HG03565 (cell line): ENCODE data around the gene DPH7.
"Not testable (repeated sequence)": the region's sequence is repeated elsewhere in the genome, so short reads cannot be mapped to it uniquely, and the experiment has no call there.

ENCODE experiments used
- ATAC-seq: cut with Tn5 transposase; IDR thresholded peaks from one replicate; pipeline ENCODE4 v1.9.1; 2021; ENCODE audit warnings: mild to moderate bottlenecking, moderate library complexity; ENCODE audit not compliant: unreplicated experiment

Gene DPH7

DNA sequence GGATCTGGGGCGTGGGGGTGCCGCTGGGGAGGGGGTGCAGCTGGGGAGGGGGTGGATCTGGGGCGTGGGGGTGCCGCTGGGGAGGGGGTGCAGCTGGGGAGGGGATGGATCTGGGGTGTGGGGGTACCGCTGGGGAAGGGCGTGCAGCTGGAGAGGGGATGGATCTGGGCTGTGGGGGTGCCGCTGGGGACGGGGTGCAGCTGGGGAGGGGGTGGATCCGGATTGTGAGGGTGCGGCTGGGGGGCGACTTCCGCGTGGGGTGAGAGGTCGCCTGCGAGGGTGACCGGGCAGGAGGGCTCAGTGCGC, 27.8 kb downstream of the DPH7 start:
- ATAC-seq: not testable (repeated sequence)

DNA sequence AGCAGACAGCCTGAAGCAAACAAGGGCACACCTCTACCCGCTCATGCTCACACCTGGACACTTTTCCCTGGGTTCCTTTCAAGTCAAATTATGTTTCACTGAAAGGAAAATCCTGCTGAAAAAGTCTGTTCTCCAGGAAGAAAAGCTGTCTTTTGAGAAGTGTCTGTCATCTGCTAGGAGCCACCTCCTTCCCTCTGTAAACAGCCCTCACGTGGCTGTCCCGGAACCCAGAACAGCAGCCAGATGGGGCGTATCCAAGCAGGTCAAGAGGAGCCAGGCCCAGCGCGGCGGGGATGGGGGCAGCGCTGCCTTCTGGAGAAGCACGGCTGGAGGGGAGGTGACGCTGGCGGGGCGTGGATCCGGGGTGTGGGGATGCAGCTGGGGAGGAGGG, 28.5 kb downstream of the DPH7 start, which contains the start of gene PNPLA7:
Gene PNPLA7 (minus strand): TSS at position 172 of the 391 bp plus-strand sequence. CDS start 205 bp downstream, outside the sequence.
- no peak for ATAC-seq

DNA sequence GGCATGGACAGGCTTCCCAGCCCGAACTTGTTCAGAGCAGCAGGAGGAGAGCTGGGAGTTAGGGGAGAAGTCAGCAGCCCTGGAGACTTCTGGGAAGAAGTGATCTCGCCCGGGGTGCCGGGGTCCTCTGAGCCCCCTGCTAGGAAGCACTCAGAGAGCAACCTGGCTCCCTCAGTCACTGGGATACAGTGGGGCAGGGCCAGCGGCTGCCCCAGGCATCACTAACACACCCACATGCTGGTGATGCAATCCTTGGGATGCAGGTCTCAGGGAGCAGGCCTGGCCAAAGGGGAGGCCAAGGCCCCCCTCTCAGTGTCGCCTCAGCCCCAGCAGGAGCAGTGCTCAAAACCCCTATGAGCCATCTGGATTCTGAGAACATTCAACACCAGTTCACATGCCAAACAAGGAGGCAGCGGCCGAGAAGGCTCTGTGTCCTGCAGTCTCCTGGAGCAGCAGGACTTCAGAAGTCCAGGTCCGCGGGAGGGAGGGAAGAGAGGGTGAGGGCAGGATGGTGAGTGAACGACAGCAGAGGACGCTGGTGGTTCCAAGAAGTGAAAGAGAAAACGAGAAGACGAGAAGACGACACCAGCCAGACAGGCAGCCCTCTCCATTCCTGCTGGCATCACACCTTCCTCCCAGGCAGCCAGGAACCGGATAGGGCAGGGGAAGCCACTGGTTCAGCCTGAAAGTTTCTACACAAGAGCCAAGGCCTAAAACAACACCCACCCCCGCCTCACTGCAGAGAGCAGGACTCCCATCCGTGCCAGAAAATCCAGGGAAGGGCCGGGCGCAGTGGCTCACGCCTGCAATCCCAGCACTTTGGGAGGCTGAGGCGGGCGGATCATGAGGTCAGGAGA, 30.8 kb downstream of the DPH7 start:
- ATAC-seq: no peak

DNA sequence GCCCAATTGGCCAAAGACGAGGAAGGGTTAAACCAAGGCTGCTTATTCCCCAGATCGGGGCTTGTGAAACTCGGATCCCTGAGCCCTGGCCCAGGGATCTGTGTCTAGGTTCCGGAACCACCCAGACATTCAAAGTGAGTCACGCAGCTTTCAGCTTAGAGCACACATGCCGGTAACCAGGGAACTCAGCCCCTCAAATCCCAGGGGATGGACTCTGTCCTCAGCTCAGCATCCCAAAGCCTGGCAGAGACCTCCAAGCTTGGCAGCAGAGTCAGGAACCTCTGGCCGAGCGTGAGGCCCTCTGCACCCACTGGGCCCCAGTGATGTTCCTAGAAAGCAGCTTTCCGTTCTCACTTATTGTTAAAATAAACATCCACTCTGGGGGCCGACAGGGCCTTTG, 33.6 kb downstream of the DPH7 start:
- no peak for ATAC-seq

DNA sequence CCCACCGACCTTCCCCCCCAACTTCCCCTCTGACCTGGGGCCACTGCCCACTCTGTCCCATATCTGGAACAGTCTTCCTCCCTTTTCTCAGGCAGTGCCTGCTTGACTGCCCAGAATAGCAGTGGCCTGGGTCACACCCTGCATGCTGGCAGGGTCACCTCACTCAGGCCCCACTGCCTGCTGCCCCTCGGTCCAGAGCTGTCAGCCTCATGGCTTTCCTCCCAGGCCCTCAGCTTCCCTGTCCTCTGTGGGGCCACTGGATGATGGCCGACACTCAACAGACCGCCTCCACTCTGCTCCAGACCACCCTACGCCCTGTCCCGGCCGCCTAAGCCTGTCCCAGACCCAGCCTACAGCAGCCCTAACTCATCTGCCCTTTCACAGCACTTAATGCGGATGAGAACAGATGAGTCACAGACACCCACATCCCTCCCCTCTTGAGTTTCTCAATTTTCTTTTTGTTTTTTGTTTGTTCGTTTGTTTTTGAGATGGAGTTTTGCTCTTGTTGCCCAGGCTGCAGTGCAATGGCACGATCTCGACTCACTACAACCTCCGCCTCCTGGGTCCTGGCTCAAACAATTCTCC, 34.5 kb downstream of the DPH7 start:
- no peak for ATAC-seq

DNA sequence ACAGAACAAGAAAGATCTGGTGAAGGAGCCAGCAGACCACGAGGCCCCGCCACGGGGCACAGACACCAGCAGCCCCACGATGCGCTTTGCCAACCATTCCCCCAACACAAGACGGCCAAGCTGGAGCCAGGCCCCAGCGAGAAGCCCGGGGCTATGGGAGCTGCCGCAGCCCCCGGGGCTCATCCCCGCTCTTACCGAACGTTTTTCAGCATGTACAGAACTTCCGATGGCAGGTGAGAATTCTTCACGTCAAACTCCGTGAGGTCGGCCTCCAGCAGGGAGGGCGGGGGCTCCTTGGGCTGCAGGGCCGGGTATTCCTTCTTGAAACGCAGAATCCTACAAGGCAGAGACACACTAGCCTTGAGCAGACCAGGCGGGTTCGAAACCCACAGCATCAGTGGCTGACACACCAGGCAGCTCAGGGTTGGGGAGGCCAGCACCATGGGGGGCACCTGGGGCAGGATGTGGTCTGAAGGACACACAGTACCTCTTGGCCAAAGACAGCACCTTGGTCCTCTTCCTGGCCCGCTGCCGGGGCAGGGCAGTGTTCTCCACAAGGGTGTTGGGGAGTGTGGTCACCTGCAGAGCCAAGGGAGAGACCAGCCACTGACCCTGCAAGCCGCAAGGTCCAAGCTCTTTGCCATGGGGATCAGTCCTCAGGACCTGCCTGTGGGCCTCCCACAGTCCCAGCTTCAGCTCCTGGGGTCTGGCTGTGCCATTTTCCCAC, 35.3 kb downstream of the DPH7 start:
- ATAC-seq: no peak

DNA sequence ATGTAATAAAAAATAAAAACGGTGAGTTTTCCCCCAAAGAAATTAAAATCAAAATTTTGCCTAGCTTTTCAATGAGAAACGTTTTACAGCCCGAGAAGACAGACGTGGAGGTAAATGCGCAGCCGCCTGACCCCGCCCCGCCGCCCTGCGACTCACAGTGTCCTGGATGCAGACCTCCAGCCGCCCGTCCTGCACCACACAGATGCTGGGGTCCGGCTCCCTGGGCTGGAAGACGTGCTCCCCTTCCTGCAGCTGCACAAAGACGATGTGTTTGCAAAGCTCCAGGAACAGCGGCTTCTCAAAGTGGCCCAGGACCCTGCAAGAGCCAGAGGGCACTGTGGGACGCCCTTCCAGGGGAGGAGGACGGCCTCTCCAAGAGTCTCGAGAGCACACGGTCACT, 36.2 kb downstream of the DPH7 start:
- ATAC-seq: no peak

DNA sequence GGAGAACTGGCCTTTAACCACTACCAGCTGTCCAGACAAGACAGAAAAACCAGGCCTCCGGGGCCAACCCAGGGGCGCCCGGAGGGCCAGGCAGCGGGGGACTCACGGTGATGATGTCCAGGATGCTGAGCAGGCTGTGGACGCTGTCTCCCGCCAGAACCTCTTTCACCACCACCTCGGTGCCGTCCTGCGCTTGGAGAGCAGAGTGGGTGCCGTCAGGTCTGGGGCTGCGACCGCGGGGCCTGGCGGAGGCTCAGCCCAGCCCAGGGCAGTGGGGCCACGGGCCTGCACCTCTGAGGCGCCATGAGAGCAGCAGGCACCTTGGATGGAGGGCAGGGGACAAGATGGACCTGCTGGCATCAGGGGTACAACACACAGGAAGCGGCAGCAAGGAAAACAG, 38.2 kb downstream of the DPH7 start:
- ATAC-seq: no peak

DNA sequence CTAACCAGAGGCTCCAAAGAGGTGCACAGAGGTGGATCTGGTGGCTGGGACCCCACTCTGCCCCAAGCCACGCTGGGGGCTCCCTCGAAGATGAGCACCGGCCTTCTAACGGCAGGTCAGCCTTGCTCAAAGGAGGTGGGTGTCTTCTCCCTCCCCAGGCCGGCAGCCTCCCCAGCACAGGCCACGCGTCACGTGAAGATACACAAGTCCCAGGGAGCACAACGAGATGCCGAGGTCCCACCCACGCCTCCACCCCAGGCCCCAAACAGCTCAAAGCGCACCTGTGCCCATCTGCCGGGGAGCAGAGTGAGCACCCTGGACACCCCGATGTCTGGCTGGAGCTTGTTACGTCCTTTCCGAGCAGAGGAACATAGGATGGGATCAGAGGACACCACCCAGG, 40.7 kb downstream of the DPH7 start:
- no peak for ATAC-seq

DNA sequence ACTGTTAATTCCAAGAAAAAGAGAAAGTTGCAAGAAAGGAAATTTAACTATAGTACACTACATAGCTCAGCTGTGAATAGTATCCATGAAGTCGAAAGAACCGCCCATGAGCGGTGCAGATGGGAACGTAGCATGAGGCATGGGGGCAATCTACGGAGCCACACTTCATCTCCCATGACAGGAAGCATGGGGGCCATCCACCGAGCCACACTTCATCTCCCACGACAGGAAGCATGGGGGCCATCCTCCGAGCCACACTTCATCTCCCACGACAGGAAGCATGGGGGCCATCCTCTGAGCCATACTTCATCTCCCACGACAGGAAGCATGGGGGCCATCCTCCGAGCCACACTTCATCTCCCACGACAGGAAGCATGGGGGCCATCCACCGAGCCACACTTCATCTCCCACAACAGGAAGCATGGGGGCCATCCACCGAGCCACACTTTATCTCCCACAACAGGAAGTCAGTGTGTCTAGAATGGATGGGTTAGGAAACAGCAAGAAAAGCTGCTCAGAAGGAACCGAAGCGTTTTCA, 42.1 kb downstream of the DPH7 start:
- not testable (repeated sequence) for ATAC-seq

DNA sequence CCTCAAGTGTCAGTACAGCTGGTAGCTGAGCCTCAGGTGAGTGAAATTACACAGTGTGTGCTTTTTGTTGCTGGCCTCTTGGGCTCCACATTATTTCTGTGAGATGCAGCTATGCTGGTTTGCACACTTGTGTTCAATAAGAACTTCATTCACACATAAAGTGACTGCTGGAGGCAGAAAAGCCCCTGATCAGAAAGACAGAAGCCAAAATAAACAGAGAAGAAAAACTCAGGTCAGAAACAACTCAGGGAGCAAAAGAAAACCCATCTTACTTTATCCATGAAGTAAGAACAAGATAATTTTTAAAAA, 43.7 kb downstream of the DPH7 start:
- ATAC-seq: no peak

DNA sequence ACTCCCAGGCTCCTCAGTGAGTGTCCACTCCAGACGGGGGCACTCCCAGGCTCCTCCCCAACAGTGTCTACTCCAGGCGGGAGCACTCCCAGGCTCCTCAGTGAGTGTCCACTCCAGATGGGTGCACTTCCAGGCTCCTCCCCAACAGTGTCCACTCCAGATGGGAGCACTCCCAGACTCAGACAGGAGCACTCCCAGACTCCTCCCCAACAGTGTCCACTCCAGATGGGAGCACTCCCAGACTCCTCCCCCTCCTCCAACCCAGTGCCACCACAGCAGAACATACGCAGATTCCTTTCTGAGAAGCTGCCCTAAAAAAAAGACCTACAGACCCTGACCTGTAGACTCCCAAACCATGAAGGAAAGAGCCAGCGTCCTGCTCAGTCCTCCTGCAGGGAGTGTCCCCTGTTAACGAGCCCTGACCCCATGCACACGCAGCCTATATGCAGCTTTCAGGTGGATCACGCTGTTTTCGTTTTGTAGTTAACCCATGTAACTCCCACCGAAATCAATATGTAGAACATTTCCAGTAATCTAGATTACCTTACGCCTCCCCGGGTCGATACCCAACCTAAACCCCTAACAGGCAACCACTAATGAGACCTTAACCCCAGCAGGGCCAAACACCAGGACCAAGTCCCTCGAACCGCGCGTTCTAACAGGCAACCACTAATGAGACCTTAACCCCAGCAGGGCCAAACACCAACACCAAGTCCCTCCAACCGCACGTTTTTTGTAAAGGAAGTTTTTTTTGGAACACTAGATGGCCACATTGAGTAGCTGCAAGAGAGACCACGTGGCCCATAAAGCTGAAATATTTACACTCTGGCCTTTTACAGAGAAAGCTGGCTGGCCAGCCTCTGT, 44.2 kb downstream of the DPH7 start:
- ATAC-seq: no peak

DNA sequence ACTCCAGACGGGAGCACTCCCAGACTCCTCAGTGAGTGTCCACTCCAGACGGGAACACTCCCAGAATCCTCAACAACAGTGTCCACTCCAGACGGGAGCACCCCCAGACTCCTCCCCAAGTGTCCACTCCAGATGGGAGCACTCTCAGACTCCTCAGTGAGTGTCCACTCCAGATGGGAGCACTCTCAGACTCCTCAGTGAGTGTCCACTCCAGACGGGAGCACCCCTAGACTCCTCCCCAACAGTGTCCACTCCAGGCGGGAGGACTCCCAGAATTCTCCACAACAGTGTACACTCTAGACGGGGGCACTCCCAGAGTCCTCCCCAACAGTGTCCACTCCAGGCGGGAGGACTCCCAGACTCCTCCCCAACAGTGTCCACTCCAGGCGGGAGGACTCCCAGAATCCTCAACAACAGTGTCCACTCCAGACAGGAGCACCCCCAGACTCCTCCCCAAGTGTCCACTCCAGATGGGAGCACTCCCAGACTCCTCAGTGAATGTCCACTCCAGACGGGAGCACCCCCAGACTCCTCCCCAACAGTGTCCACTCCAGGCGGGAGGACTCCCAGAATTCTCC, 45.7 kb downstream of the DPH7 start:
- not testable (repeated sequence) for ATAC-seq

DNA sequence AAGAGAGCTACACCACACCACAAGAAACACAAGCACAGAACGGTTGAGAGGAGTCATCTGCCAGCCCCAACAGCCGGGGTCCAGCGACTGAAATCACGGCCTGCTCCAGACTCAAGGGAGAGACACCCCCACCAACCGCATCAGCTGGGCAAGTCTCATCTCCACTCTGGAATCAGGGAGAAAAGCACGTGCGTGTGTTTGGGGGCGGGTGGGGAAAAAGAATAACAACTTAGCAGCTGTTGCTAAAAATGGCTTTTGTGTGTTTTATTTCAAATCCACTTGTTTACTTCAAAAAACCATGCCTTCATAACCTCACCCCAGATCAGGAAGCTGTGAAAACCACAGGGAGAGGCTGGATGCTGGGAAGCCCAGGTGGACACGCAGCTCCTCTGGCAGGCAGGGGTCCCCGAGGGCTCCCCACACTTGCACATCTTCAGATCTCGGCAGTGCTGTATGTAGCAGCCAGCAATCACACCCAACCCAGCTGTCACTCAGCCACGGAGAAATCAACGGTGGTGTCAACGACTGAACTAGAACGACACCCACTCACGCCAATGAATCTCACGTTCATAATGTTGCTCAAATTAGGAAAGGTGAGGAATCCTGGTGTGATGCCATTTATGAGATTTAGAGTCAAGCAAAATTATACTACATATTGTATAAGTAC, 47.5 kb downstream of the DPH7 start:
- ATAC-seq: no peak

DNA sequence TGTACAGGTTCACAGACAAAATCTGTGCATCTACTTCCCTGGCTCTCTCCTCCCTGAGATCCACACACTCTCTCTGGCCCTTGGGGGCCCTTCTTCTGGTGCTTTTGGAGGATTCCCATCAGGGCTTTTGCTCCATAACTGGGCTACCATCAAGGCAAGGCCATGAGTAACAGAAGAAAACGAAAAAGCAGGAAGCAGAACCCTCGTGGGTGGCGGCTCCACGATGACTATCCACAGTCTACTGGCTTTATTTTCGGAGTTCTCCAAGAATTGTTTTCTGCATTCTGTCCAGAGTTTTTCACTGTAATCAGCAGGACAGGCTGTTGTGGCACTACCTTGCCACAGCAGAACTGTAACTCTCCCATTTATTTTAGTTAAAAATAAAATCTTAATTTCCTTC, 48.4 kb downstream of the DPH7 start:
- ATAC-seq: no peak

DNA sequence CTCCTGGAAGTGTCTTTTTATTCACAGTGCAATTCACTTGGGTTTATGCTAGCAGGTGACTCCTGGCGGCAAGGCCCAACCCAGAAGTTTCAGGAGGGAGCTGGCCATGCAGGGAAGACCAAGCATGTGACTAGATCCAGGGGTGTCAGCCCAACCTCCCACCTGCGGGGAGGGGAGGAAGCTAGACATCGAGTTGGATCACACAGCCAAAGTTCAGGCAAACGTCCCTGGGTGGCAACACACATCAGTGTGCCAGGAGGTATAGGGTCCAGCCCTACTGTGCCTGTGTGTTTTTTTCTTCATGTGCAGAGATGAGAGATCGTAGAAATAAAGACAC, 53.8 kb downstream of the DPH7 start:
- ATAC-seq: no peak

DNA sequence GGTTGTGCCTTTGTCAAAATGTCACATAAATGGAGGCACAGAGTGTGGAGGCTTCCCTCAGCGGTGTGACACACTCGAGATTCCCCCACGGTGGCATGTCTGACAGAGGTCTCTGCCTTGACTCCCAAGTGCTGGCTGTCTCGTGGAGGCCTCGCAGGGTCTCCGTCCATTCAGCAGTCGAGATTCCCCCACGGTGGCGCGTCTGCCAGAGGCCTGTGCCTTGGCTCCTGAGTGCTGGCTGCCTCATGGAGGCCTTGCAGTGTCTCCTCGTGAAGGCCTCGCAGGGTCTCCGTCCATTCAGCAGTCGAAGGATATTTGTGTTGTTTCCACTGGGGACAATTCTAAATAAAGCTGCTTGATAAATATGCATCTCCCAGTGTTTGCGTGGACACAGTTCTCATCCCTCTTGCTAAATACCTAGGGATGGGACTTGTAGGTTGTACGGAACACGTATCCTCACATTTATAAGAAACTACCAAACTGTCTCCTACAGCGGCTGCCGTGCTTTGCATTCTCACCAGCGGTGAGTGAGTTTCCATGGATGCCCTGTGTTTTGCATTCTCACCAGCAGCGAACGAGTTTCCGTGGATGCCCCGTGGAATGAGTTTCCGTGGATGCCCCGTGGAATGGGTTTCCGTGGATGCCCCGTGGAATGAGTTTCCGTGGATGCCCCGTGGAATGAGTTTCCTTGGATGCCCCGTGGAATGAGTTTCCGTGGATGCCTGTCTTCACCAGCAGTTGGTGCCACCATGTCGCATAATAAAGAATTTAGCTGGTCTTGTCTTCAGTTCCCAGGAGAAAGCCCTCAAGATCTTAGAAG, 54.4 kb downstream of the DPH7 start:
- no peak for ATAC-seq

DNA sequence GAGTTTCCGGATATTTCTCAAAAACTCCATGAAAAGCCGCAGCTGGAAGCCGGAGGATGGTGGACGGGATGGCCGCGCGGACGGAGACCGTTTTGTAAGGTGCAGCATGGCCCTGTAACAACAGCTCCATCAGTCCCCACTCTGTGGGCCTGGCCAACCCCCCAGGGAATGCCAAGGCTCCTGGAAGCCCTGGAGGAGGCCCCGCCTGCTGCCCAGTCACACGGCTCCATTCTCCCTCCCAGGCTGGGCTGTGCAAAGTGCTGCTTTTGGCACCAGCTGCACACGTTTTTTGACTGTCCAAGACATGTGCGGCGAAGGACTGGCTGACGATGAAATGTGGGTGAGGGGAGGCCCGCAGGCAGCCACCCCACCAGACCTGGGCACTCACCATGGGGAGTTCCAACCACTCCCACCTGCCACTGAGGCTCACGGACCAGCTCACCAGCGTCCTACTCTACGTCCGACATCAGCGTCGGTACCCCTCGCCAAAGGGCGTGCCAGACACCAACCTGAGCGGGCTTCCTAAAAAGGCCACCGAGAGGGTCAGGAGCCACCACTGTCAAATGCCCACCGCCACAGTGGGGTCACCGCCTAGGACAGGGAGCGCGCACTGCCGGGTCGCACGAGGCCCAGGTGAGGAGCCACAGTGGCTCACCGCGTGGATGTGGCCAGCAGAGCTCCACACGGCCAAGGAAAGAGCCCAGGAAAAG, 55.8 kb downstream of the DPH7 start:
- no peak for ATAC-seq
